ENCODE results near the gene ASCL4. TPM values are rescaled to one million over a fixed set of nuclear protein-coding genes. Genes with fewer than 3 reads are reported as not detected.

Gene ASCL4
- total and polyA plus RNA-seq, 4 donors, result under 0.01 TPM; not detected in 3

GRCh38 chr12:107735763-107736162 lies 38.7 kb upstream of the ASCL4 start:
- Histone ChIP-seq H3K27me3 (ENCODE audit: control insufficient read depth in 4 of 4, insufficient read depth in 4 of 4, low read length in 3 of 4) (no peaks in the 10 kb centered on the region), H3K4me1 (ENCODE audit: control insufficient read depth in 4 of 4, insufficient read depth in 4 of 4, low read length in 3 of 4) (no peaks in the 10 kb centered on the region), H3K4me3 (ENCODE audit: low read depth in 1 of 3, low read length in 3 of 3) (no peak overlapping the region), H3K27ac (ENCODE audit: low read depth in 1 of 2, low read length in 2 of 2) (no peak overlapping the region), H3K36me3 (ENCODE audit: control insufficient read depth in 4 of 4, insufficient read depth in 3 of 4, low read depth in 1 of 4, low read length in 3 of 4) (peaks cover 9 to 74% (median 53%) of the 10 kb centered on the region in 4 donors), H3K9me3 (ENCODE audit: control insufficient read depth in 4 of 4, low read length in 3 of 4) (no peaks in the 10 kb centered on the region), H3K9ac (ENCODE audit: low read depth in 1 of 2, low read length in 2 of 2) (no peak overlapping the region)
- TF ChIP-seq FOXA2 (IDR thresholded peaks at IDR 0.05) (no peak), HNF4G (IDR thresholded peaks at IDR 0.05) (no peak), ATF3 (IDR thresholded peaks at IDR 0.05) (no peak), SP1 (IDR thresholded peaks at IDR 0.05) (no peak), RAD21 (IDR thresholded peaks at IDR 0.05) (no peak), CTCF (IDR thresholded peaks at IDR 0.05; ENCODE audit: low read depth, low read length, missing input control) (no peak), REST (IDR thresholded peaks at IDR 0.05) (no peak), GABPA (IDR thresholded peaks at IDR 0.05 in 1 of 2, conservative IDR thresholded peaks at IDR 0.05 in 1 of 2) (no peak), YY1 (IDR thresholded peaks at IDR 0.05) (no peak), TAF1 (conservative IDR thresholded peaks at IDR 0.05) (no peak), MAX (IDR thresholded peaks at IDR 0.05) (no peak)
- WGBS, result 97% methylated on average over 2 of the region's 2 CpGs
- no peak for DNase-seq (ENCODE audit: low spot score)

GRCh38 chr12:107736914-107737313 lies 37.6 kb upstream of the ASCL4 start:
- H3K4me3 ChIP-seq (ENCODE audit: low read depth in 1 of 3, low read length in 3 of 3), result no peak overlapping the region
- TF ChIP-seq HNF4G (IDR thresholded peaks at IDR 0.05), result no peak
- no peak for TF ChIP-seq SP1 (IDR thresholded peaks at IDR 0.05)
- no peak for TF ChIP-seq RXRA (IDR thresholded peaks at IDR 0.05)
- TF ChIP-seq FOXA1 (IDR thresholded peaks at IDR 0.05), result no peak
- no peak for TF ChIP-seq CTCF (IDR thresholded peaks at IDR 0.05; ENCODE audit: low read depth, low read length, missing input control)
- TF ChIP-seq RAD21 (IDR thresholded peaks at IDR 0.05), result no peak
- no peak for TF ChIP-seq NR2F2 (IDR thresholded peaks at IDR 0.05)
- TF ChIP-seq FOXA2 (IDR thresholded peaks at IDR 0.05), result no peak
- TF ChIP-seq YY1 (IDR thresholded peaks at IDR 0.05), result no peak
- no peak for TF ChIP-seq ATF3 (IDR thresholded peaks at IDR 0.05)
- TF ChIP-seq ZBTB33 (IDR thresholded peaks at IDR 0.05), result no peak
- no peak for TF ChIP-seq JUND (IDR thresholded peaks at IDR 0.05)
- TF ChIP-seq TAF1 (conservative IDR thresholded peaks at IDR 0.05), result no peak
- no peak for TF ChIP-seq HNF4A (conservative IDR thresholded peaks at IDR 0.05)
- TF ChIP-seq GABPA (IDR thresholded peaks at IDR 0.05 in 1 of 2, conservative IDR thresholded peaks at IDR 0.05 in 1 of 2), result no peak
- TF ChIP-seq EGR1 (IDR thresholded peaks at IDR 0.05; ENCODE audit: low read depth in 2 of 2), result no peak
- no peak for TF ChIP-seq MAX (IDR thresholded peaks at IDR 0.05)

More at GRCh38 chr12:107736914-107737313, 37.6 kb upstream of the ASCL4 start:
- DNase-seq (ENCODE audit: low spot score), result no peak
- WGBS, result 88% methylated on average over 4 of the region's 4 CpGs
- H3K4me1 ChIP-seq (ENCODE audit: control insufficient read depth in 4 of 4, insufficient read depth in 4 of 4, low read length in 3 of 4), result no peaks in the 10 kb centered on the region
- no peak overlapping the region for H3K9ac ChIP-seq (ENCODE audit: low read depth in 1 of 2, low read length in 2 of 2)
- H3K27ac ChIP-seq (ENCODE audit: low read depth in 1 of 2, low read length in 2 of 2), result no peak overlapping the region
- no peaks in the 10 kb centered on the region for H3K9me3 ChIP-seq (ENCODE audit: control insufficient read depth in 4 of 4, low read length in 3 of 4)
- H3K36me3 ChIP-seq (ENCODE audit: control insufficient read depth in 4 of 4, insufficient read depth in 3 of 4, low read depth in 1 of 4, low read length in 3 of 4), result peaks cover 9 to 85% (median 64%) of the 10 kb centered on the region in 4 donors
- H3K27me3 ChIP-seq (ENCODE audit: control insufficient read depth in 4 of 4, insufficient read depth in 4 of 4, low read length in 3 of 4), result no peaks in the 10 kb centered on the region
